ENCODE data around the gene SULF2.

Gene SULF2

GRCh38 chr20:47696856-47697255 is 88.4 kb downstream of the SULF2 start:
- Mint-ChIP-seq H3K4me1 (ENCODE audit: low read depth) (peaks cover 7% of the 10 kb centered on the region), H3K36me3 (ENCODE audit: low read depth) (no peaks in the 10 kb centered on the region), H3K9me3 (no peaks in the 10 kb centered on the region), H3K27me3 (ENCODE audit: low read depth) (peaks cover 5% of the 10 kb centered on the region), H3K27ac (no peak overlapping the region), H3K4me3 (no peak overlapping the region)

GRCh38 chr20:47694021-47694818 is 91.1 kb downstream of the SULF2 start:
- Mint-ChIP-seq H3K27me3 (ENCODE audit: low read depth) (peaks cover 10% of the 10 kb centered on the region), H3K27ac (no peak overlapping the region), H3K9me3 (no peaks in the 10 kb centered on the region), H3K36me3 (ENCODE audit: low read depth) (no peaks in the 10 kb centered on the region), H3K4me1 (ENCODE audit: low read depth) (peaks cover 7% of the 10 kb centered on the region), H3K4me3 (no peak overlapping the region)

- H3K27me3 Mint-ChIP-seq (ENCODE audit: low read depth): peaks cover 10% of the 10 kb centered on the region
- H3K36me3 Mint-ChIP-seq (ENCODE audit: low read depth): no peaks in the 10 kb centered on the region
- H3K9me3 Mint-ChIP-seq: no peaks in the 10 kb centered on the region
- H3K4me1 Mint-ChIP-seq (ENCODE audit: low read depth): peaks cover 7% of the 10 kb centered on the region
- H3K27ac Mint-ChIP-seq: no peak overlapping the region
- H3K4me3 Mint-ChIP-seq: no peak overlapping the region
Measured at GRCh38 chr20:47691625-47692024, 93.7 kb downstream of the SULF2 start.

- H3K27ac Mint-ChIP-seq: no peak overlapping the region
- H3K36me3 Mint-ChIP-seq (ENCODE audit: low read depth): no peaks in the 10 kb centered on the region
- H3K4me3 Mint-ChIP-seq: no peak overlapping the region
- peaks cover under 1% of the 10 kb centered on the region for H3K4me1 Mint-ChIP-seq (ENCODE audit: low read depth)
- H3K9me3 Mint-ChIP-seq: no peaks in the 10 kb centered on the region
- peaks cover 10% of the 10 kb centered on the region for H3K27me3 Mint-ChIP-seq (ENCODE audit: low read depth)
Measured at GRCh38 chr20:47689731-47690130, 95.5 kb downstream of the SULF2 start.

GRCh38 chr20:47688385-47689381 is 96.6 kb downstream of the SULF2 start:
- Mint-ChIP-seq H3K27me3 (ENCODE audit: low read depth) (peaks cover 10% of the 10 kb centered on the region), H3K4me1 (ENCODE audit: low read depth) (no peaks in the 10 kb centered on the region), H3K36me3 (ENCODE audit: low read depth) (no peaks in the 10 kb centered on the region), H3K9me3 (no peaks in the 10 kb centered on the region), H3K4me3 (no peak overlapping the region), H3K27ac (no peak overlapping the region)

- Mint-ChIP-seq H3K27me3 (ENCODE audit: low read depth) (peaks cover 6% of the 10 kb centered on the region), H3K4me3 (no peak overlapping the region), H3K27ac (no peak overlapping the region), H3K4me1 (ENCODE audit: low read depth) (no peaks in the 10 kb centered on the region), H3K9me3 (no peaks in the 10 kb centered on the region), H3K36me3 (ENCODE audit: low read depth) (no peaks in the 10 kb centered on the region)
Measured at GRCh38 chr20:47687095-47687987, 97.9 kb downstream of the SULF2 start.

- H3K4me1 Mint-ChIP-seq (ENCODE audit: low read depth): no peaks in the 10 kb centered on the region
- no peaks in the 10 kb centered on the region for H3K9me3 Mint-ChIP-seq
- no peaks in the 10 kb centered on the region for H3K36me3 Mint-ChIP-seq (ENCODE audit: low read depth)
- no peak overlapping the region for H3K27ac Mint-ChIP-seq
- peaks cover 6% of the 10 kb centered on the region for H3K27me3 Mint-ChIP-seq (ENCODE audit: low read depth)
- no peak overlapping the region for H3K4me3 Mint-ChIP-seq
Measured at GRCh38 chr20:47686545-47686944, 98.7 kb downstream of the SULF2 start.

GRCh38 chr20:47684306-47685080 is 100.8 kb downstream of the SULF2 start:
- Mint-ChIP-seq H3K4me1 (ENCODE audit: low read depth) (no peaks in the 10 kb centered on the region), H3K9me3 (no peaks in the 10 kb centered on the region), H3K36me3 (ENCODE audit: low read depth) (no peaks in the 10 kb centered on the region), H3K4me3 (no peak overlapping the region), H3K27me3 (ENCODE audit: low read depth) (no peaks in the 10 kb centered on the region), H3K27ac (no peak overlapping the region)

- no peaks in the 10 kb centered on the region for H3K27me3 Mint-ChIP-seq (ENCODE audit: low read depth)
- H3K4me3 Mint-ChIP-seq: no peak overlapping the region
- H3K4me1 Mint-ChIP-seq (ENCODE audit: low read depth): no peaks in the 10 kb centered on the region
- no peak overlapping the region for H3K27ac Mint-ChIP-seq
- no peaks in the 10 kb centered on the region for H3K9me3 Mint-ChIP-seq
- H3K36me3 Mint-ChIP-seq (ENCODE audit: low read depth): no peaks in the 10 kb centered on the region
Measured at GRCh38 chr20:47682916-47683315, 102.4 kb downstream of the SULF2 start.

- Mint-ChIP-seq H3K27ac (no peak overlapping the region), H3K9me3 (no peaks in the 10 kb centered on the region), H3K27me3 (ENCODE audit: low read depth) (no peaks in the 10 kb centered on the region), H3K4me1 (ENCODE audit: low read depth) (no peaks in the 10 kb centered on the region), H3K36me3 (ENCODE audit: low read depth) (no peaks in the 10 kb centered on the region), H3K4me3 (no peak overlapping the region)
Measured at GRCh38 chr20:47682028-47682783, 103.1 kb downstream of the SULF2 start.

GRCh38 chr20:47680804-47681529 is 104.3 kb downstream of the SULF2 start:
- Mint-ChIP-seq H3K4me1 (ENCODE audit: low read depth) (no peaks in the 10 kb centered on the region), H3K36me3 (ENCODE audit: low read depth) (no peaks in the 10 kb centered on the region), H3K9me3 (no peaks in the 10 kb centered on the region), H3K4me3 (no peak overlapping the region), H3K27me3 (ENCODE audit: low read depth) (no peaks in the 10 kb centered on the region), H3K27ac (no peak overlapping the region)

GRCh38 chr20:47679462-47679861 is 105.8 kb downstream of the SULF2 start:
- H3K27me3 Mint-ChIP-seq (ENCODE audit: low read depth): no peaks in the 10 kb centered on the region
- no peak overlapping the region for H3K27ac Mint-ChIP-seq
- H3K4me1 Mint-ChIP-seq (ENCODE audit: low read depth): no peaks in the 10 kb centered on the region
- H3K9me3 Mint-ChIP-seq: no peaks in the 10 kb centered on the region
- H3K4me3 Mint-ChIP-seq: no peak overlapping the region
- no peaks in the 10 kb centered on the region for H3K36me3 Mint-ChIP-seq (ENCODE audit: low read depth)
